B cell (primary cell): Measurements from ENCODE around the gene METTL4. TPM values are rescaled to one million over a fixed set of nuclear protein-coding genes. Genes with fewer than 3 reads are reported as not detected.
A peak's percentile ranks its signal among the peaks of the same experiment; 100 is the strongest.
"Not testable (repeated sequence)": the region's sequence is repeated elsewhere in the genome, so short reads cannot be mapped to it uniquely, and the experiment has no call there.

Source experiments
- ATAC-seq: fragments of 200-7000 bp; cut with Tn5 transposase; one replicate; pipeline ENCODE4 v1.10.0; 2021; ENCODE audit warnings: low read depth, mild to moderate bottlenecking, moderate number of reproducible peaks, moderate library complexity
- CTCF ChIA-PET: fragments of 350-600 bp; sonication (Branson Sonifier 250); formaldehyde crosslinking; loops from one replicate; lab custom pipeline; 2021; ENCODE audit warnings: antibody characterized with exemption, inconsistent platforms; lab: Charles Lee
- POLR2A ChIA-PET: fragments of 350-600 bp; sonication (Branson Sonifier 250); formaldehyde crosslinking; loops from one replicate; lab custom pipeline; 2021; ENCODE audit warnings: antibody characterized with exemption; lab: Charles Lee
- DNase-seq: peaks from one replicate; pipeline ENCODE4 v3.0.0; 2013
- H2AFZ ChIP-seq: 2 replicates; pipeline ENCODE4 v1.6.1; 2012; ENCODE audit warnings: mild to moderate bottlenecking, low read depth, low read length; ENCODE audit not compliant: insufficient read depth, poor library complexity, severe bottlenecking
- H3K27ac ChIP-seq, 2 donors: 1 replicate in 1 of 2; 2 replicates in 1 of 2; pipeline ENCODE4 v1.5.1; 2012 to 2013; ENCODE audit warnings: low read length in 2 of 2, mild to moderate bottlenecking in 2 of 2, moderate library complexity in 1 of 2
- H3K27me3 ChIP-seq, 4 experiments: fragments of 200-600 bp in 1 of 4; sonication (generic) in 1 of 4; replicated peaks in 1 of 4; 1 replicate in 2 of 4; 2 replicates in 2 of 4; pipeline versions ENCODE4 v1.6.1 to v1.7.0; 2013 to 2016; ENCODE audit warnings: low read length in 3 of 4, mild to moderate bottlenecking in 2 of 4, mixed read lengths in 1 of 4, moderate library complexity in 1 of 4; ENCODE audit not compliant: insufficient read depth in 4 of 4, control insufficient read depth in 3 of 4; ENCODE audit errors: control extremely low read depth in 1 of 4
- H3K36me3 ChIP-seq, 2 experiments: replicated peaks in 1 of 2; 1 replicate in 1 of 2; 2 replicates in 1 of 2; pipeline versions ENCODE4 v1.6.1 to v1.7.1; 2013; ENCODE audit warnings: low read length in 1 of 2; ENCODE audit not compliant: insufficient read depth in 2 of 2, control insufficient read depth in 1 of 2; ENCODE audit errors: control extremely low read depth in 1 of 2, extremely low read depth in 1 of 2
- H3K4me1 ChIP-seq, 2 donors: fragments of 200-600 bp in 1 of 2; sonication (generic) in 1 of 2; 1 replicate in 1 of 2; 2 replicates in 1 of 2; pipeline versions ENCODE4 v1.5.1 to v1.6.1; 2013 to 2017; ENCODE audit warnings: low read length in 2 of 2; ENCODE audit not compliant: control insufficient read depth in 2 of 2, insufficient read depth in 2 of 2
- H3K4me2 ChIP-seq: replicated peaks from 2 replicates; pipeline ENCODE3; 2012; ENCODE audit warnings: mild to moderate bottlenecking, low read depth, low read length; ENCODE audit not compliant: poor library complexity, severe bottlenecking
- H3K4me3 ChIP-seq, 5 experiments: fragments of 200-600 bp in 1 of 5; sonication (generic) in 1 of 5; 1 replicate in 3 of 5; 2 replicates in 2 of 5; pipeline versions ENCODE4 v1.5.1 to v1.7.0; 2011 to 2016; ENCODE audit warnings: low read length in 4 of 5, mild to moderate bottlenecking in 4 of 5, low read depth in 2 of 5, control low read depth in 1 of 5, moderate library complexity in 1 of 5; ENCODE audit not compliant: insufficient read depth in 1 of 5; ENCODE audit errors: control extremely low read depth in 1 of 5, extremely low read depth in 1 of 5
- H3K79me2 ChIP-seq: fragments of 200-600 bp; sonication (generic); one replicate; pipeline ENCODE4 v1.6.0; 2016; ENCODE audit warnings: low read length; ENCODE audit not compliant: control insufficient read depth, insufficient read depth
- H3K9ac ChIP-seq: fragments of 200-600 bp; sonication (generic); 2 replicates; pipeline ENCODE4 v1.6.1; 2017; ENCODE audit warnings: mild to moderate bottlenecking, low read length, moderate library complexity
- H3K9me3 ChIP-seq, 3 donors: one replicate each; pipeline versions ENCODE4 v1.6.1 to v1.7.1; 2013; ENCODE audit warnings: low read length in 2 of 3; ENCODE audit not compliant: control insufficient read depth in 2 of 3, insufficient read depth in 1 of 3; ENCODE audit errors: control extremely low read depth in 1 of 3
- H4K20me1 ChIP-seq: 2 replicates; pipeline ENCODE4 v1.6.0; 2012; ENCODE audit warnings: mild to moderate bottlenecking, low read length; ENCODE audit not compliant: insufficient read depth, control insufficient read depth, poor library complexity, severe bottlenecking
- H3K27ac Mint-ChIP-seq: one replicate; pipeline ENCODE4 v1.8.0; 2021; ENCODE audit warnings: mixed read lengths
- H3K27me3 Mint-ChIP-seq: one replicate; pipeline ENCODE4 v1.8.0; 2021; ENCODE audit warnings: mixed read lengths
- H3K4me1 Mint-ChIP-seq: one replicate; pipeline ENCODE4 v1.8.0; 2021; ENCODE audit warnings: mixed read lengths
- H3K4me3 Mint-ChIP-seq: one replicate; pipeline ENCODE4 v1.8.0; 2021; ENCODE audit warnings: mixed read lengths
- H3K9me3 Mint-ChIP-seq: one replicate; pipeline ENCODE4 v1.8.0; 2022; ENCODE audit warnings: mixed read lengths; ENCODE audit not compliant: insufficient read depth
- EZH2 ChIP-seq: IDR thresholded peaks from 2 replicates; pipeline ENCODE4 v1.6.1; 2012; ENCODE audit warnings: borderline replicate concordance, low read depth, mild to moderate bottlenecking, moderate library complexity, low read length; ENCODE audit not compliant: insufficient read depth, poor library complexity, severe bottlenecking
- WGBS: methylation state at CpG from one replicate; pipeline ENCODE4 v1.1.5; 2013; ENCODE audit warnings: missing lambda C conversion rate; ENCODE audit not compliant: insufficient coverage; 5-methylcytosine and 5-hydroxymethylcytosine counted together
- intact Hi-C: fragments of 100-400 bp; cut with micrococcal nuclease; formaldehyde crosslinking; loops from one replicate; pipeline ENCODE4 v1.10.0; 2022
- polyA plus RNA-seq: library from polyadenylated mRNA; depleted of rRNA; stranded (reverse); fragments of >200 nt; gene quantifications from 2 replicates; pipeline ENCODE4 v1.2.3, GENCODE V29; 2012
- total RNA-seq, 2 donors: library from RNA; stranded (reverse); fragments of 120-200 nt in 1 of 2; gene quantifications; 1 replicate in 1 of 2; 2 replicates in 1 of 2; pipeline versions ENCODE4 v1.2.3 to v1.2.4, GENCODE V29; 2013 to 2022
- TF ChIP-seq, protein P1 (sequence below): fragments of 200-600 bp; IDR thresholded peaks from one replicate; pipeline ENCODE4 v1.8.0; 2022; ENCODE audit warnings: antibody characterized with exemption, mild to moderate bottlenecking

METTL4 gene
- total and polyA plus RNA-seq, 2 donors (not counting 1 experiment from before 2014, with no cell fraction given): 12.9 to 31.6 TPM

DNA sequence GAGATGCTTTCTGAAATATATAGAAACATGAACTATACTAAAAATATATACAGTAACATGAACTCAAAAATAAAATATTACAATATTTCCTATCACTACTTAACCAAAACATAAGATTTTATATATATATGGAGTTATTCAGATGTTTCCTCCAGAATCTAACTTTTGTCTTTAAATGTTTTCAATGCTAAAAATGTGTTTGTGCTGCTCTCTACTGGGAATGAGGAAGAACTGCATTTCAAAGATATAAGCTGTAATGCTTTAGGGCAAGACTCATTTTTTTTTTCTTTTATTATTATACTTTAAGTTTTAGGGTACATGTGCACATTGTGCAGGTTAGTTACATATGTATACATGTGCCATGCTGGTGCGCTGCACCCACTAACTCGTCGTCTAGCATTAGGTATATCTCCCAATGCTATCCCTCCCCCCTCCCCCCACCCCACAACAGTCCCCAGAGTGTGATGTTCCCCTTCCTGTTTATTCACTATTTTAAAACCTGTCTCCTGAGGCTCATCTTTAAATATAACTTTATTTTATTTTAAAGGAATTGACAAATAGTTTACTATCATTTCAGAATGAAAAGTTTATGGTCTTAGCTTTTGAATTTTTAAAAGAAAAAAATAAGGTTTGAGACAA lies 29.3 kb downstream of the METTL4 start:
- TF ChIP-seq, protein P1, sequence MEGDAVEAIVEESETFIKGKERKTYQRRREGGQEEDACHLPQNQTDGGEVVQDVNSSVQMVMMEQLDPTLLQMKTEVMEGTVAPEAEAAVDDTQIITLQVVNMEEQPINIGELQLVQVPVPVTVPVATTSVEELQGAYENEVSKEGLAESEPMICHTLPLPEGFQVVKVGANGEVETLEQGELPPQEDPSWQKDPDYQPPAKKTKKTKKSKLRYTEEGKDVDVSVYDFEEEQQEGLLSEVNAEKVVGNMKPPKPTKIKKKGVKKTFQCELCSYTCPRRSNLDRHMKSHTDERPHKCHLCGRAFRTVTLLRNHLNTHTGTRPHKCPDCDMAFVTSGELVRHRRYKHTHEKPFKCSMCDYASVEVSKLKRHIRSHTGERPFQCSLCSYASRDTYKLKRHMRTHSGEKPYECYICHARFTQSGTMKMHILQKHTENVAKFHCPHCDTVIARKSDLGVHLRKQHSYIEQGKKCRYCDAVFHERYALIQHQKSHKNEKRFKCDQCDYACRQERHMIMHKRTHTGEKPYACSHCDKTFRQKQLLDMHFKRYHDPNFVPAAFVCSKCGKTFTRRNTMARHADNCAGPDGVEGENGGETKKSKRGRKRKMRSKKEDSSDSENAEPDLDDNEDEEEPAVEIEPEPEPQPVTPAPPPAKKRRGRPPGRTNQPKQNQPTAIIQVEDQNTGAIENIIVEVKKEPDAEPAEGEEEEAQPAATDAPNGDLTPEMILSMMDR: peak; percentile 84
- not testable (repeated sequence) for H3K36me3 ChIP-seq, H3K27ac Mint-ChIP-seq, H3K4me1 ChIP-seq, H3K9me3 ChIP-seq, H3K9me3 Mint-ChIP-seq, H3K27me3 Mint-ChIP-seq, H3K27ac ChIP-seq, H3K4me1 Mint-ChIP-seq, H2AFZ ChIP-seq, H3K27me3 ChIP-seq, H3K4me3 ChIP-seq, H4K20me1 ChIP-seq, H3K79me2 ChIP-seq, H3K9ac ChIP-seq
- ATAC-seq (peak; percentile 66), DNase-seq (peak; percentile 55)
- ChIA-PET POLR2A (interaction anchor here (0.6 kb wide), 2 partner anchors 698 to 878 kb away, joined by 3 to 6 read pairs; no protein-coding TSS in a partner anchor), CTCF (interaction anchor here (0.5 to 4.1 kb wide), 24 partner anchors 8 to 1807 kb away, joined by 3 to 89 read pairs (median 4); no protein-coding TSS in a partner anchor)
- peak overlapping the region; percentile 9 for H3K4me3 Mint-ChIP-seq
- H3K4me2 ChIP-seq: peak overlapping the region; percentile 36
- WGBS: no CpG with 5 or more reads among the region's 3 CpGs
- intact Hi-C loops: loop anchor here (1.0 to 10.0 kb wide), 4 partner anchors 437 to 1917 kb away; no protein-coding TSS in a partner anchor

DNA sequence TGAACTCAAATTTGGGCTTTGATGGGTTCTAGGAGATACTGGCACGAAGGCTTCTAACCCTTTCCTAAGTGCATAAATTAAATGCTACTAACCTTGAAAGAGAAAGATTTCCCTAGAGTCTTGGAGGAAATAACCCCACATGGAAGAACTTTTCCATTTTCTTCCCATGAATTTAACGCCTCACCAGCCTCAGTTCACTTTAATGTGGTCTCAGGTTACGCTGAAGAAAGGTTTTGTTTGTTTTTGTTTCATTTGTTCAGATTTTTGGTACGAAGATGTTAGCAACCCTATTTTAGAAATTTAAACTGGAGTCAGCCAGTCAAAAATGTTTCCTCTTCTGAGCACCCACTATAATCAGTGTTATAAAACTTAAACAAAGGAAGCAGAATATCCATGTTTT lies 30.7 kb downstream of the METTL4 start:
- H3K9me3 Mint-ChIP-seq: no peaks in the 10 kb centered on the region
- no peak for ATAC-seq
- Histone ChIP-seq H3K4me3 (no peak overlapping the region), H3K27ac (no peak overlapping the region), H2AFZ (no peak overlapping the region), H3K9me3 (no peaks in the 10 kb centered on the region), H3K4me1 (peaks cover 12 to 14% of the 10 kb centered on the region in 2 donors), H3K4me2 (no peak overlapping the region), H4K20me1 (no peaks in the 10 kb centered on the region), H3K36me3 (peaks cover 5 to 6% of the 10 kb centered on the region in 2 experiments), H3K9ac (no peak overlapping the region), H3K79me2 (no peaks in the 10 kb centered on the region), H3K27me3 (no peaks in the 10 kb centered on the region)
- ChIA-PET POLR2A (no interaction called here), CTCF (interaction anchor here (1.0 to 4.1 kb wide), 10 partner anchors 8 to 1676 kb away, joined by 3 to 89 read pairs (median 3); no protein-coding TSS in a partner anchor)
- no peak overlapping the region for H3K27ac Mint-ChIP-seq
- DNase-seq: no peak
- no CpG with 5 or more reads among the region's 4 CpGs for WGBS
- peaks cover 17% of the 10 kb centered on the region for H3K4me1 Mint-ChIP-seq
- no peaks in the 10 kb centered on the region for H3K27me3 Mint-ChIP-seq
- intact Hi-C loops: loop anchor here (5.0 to 10.0 kb wide), 2 partner anchors 1798 to 1916 kb away; no protein-coding TSS in a partner anchor
- TF ChIP-seq, protein P1: no peak
- TF ChIP-seq EZH2: no peak
- H3K4me3 Mint-ChIP-seq: no peak overlapping the region
